ENCODE results near the gene MC5R.

MC5R gene

DNA sequence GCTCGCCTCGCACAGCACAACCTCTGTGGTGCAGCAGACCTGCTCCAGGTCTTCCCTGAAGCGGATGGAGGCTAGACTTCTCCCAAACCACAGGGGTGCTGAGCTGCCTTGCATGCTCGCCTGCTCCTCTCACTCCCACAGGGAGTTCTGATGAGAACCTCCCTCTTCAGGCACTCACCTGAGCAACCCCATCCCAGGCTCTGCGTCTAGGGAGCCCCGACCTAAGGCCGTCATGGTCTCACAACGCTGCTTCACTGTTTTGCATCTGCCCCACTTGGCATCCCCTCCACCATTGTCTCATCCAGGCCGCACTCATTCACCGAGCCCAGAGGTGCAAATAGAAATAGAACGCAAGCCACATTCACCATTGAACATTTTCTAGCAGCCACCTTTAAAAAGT lies 24.6 kb upstream of the MC5R start:
- DNase-seq (ENCODE audit: extremely low read depth, low read depth) = no peak
- TF ChIP-seq, protein P1, sequence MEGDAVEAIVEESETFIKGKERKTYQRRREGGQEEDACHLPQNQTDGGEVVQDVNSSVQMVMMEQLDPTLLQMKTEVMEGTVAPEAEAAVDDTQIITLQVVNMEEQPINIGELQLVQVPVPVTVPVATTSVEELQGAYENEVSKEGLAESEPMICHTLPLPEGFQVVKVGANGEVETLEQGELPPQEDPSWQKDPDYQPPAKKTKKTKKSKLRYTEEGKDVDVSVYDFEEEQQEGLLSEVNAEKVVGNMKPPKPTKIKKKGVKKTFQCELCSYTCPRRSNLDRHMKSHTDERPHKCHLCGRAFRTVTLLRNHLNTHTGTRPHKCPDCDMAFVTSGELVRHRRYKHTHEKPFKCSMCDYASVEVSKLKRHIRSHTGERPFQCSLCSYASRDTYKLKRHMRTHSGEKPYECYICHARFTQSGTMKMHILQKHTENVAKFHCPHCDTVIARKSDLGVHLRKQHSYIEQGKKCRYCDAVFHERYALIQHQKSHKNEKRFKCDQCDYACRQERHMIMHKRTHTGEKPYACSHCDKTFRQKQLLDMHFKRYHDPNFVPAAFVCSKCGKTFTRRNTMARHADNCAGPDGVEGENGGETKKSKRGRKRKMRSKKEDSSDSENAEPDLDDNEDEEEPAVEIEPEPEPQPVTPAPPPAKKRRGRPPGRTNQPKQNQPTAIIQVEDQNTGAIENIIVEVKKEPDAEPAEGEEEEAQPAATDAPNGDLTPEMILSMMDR (IDR thresholded peaks at IDR 0.05; ENCODE audit: low read depth, low read length, missing control alignments) = no peak
- no peak overlapping the region for H3K4me3 ChIP-seq (replicated peaks; ENCODE audit: low read depth, low read length)

DNA sequence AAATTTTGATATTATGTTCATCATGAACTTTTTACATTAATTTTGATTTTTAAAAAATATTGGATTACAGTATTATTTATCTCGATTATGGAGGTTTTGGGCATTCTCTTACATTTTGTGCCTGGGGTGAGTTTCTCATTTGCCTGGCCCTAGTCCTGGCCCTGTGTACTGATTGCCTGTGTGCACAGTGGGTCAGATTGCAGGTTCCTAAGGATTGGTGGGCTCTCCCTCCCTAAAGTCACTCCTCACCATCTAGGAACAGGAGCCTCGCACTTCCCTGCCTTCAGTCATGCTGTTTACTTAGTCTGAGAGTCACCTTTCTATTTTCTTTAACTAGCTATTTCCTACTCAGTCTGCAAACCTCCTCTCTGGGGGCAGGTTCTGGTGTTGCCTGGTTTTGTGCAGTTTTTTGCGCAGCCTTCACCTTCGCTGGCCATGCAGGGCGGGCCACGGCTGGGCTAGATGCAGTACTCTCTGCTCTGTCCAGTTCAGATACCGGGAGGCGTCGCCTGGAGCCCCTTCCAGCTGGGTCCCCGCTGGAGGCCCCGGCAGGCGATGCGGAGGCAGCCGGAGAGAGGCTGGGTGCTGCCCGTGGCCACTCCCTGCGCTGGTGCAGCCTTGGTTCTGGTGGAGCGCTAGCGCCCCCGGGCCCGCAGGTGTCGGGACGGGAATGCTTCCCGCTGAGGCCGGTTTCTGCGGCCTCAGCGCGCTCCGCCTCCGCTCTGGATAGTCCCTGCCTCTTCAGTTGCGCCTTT lies 23.3 kb upstream of the MC5R start:
- DNase-seq (ENCODE audit: extremely low read depth, low read depth) = no peak
- TF ChIP-seq, protein P1 (IDR thresholded peaks at IDR 0.05; ENCODE audit: low read depth, low read length, missing control alignments) = peak; percentile 45
- no peak overlapping the region for H3K4me3 ChIP-seq (replicated peaks; ENCODE audit: low read depth, low read length)

DNA sequence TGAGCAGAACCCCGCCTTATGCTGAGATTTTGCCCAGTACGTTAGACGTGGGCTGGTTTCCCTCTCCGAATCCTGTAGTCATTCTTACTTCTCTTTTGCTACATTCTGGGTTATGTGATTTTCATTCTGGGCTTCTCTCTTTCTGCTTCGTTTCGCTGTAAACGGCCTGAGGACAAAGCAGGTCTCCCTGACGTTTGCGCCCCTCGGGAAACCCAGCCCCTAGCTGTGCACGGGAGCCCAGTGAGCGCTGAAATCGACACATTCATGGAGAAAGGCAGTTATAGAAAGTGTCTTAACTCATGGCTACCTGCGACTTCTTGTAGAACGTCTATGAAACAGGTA lies 22.7 kb upstream of the MC5R start:
- H3K4me3 ChIP-seq (replicated peaks; ENCODE audit: low read depth, low read length) = no peak overlapping the region
- TF ChIP-seq, protein P1 (IDR thresholded peaks at IDR 0.05; ENCODE audit: low read depth, low read length, missing control alignments) = no peak
- DNase-seq (ENCODE audit: extremely low read depth, low read depth) = no peak

DNA sequence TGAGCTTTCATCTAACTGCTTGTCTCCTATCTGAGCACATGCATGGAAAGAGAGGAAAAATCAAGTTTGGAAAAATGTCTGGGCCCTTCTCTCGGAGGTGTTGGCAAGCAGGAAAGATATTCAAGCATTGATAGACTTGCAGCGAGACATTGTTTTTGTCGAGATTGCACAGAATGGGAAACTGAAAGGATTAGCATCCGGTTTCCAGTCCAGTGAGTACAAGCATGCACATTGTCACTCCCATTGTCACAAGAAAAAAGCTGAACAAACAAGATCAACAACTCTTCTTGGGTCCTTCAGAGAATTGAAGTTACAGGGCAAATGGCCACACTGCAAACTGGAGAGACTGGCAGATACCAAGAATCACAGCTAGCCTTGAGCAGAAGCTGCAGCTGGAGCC lies 19.6 kb upstream of the MC5R start:
- no peak for DNase-seq (ENCODE audit: extremely low read depth, low read depth)
- TF ChIP-seq, protein P1 (IDR thresholded peaks at IDR 0.05; ENCODE audit: low read depth, low read length, missing control alignments) = no peak
- no peak overlapping the region for H3K4me3 ChIP-seq (replicated peaks; ENCODE audit: low read depth, low read length)

DNA sequence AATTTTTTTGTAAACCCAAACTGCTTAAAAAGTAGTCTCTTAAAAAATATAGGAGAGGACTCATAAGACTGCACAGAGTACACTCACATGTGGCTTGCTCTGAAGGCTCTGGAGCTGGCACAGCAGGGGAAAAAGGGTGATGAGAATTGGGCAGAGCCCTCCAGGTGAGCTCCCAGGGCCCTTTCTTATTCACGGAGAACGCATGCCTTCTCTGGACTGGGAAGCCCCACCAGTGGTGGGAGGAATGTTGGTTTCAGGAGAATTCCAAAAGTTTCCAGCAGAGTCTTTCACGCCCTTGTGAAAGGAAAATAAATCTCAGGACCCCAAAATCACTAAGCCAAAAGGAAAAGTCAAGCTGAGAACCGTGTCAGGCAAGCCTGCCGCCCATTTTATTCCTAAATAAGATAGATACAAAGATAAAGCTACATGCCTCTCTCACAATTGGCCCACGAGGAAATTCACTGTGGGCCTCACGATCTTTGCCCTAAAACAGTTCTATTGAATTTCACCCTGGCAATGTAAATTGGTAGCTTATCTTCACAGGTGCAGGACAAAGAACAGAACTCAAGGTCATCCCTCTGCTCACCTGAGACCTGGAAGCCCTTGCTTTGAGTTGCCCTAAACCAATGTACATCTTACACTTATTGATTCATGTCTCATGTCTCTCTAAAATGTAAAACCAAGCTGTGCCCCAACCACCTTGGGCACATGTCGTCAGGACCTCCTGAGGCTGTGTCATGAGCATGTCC lies 15.5 kb upstream of the MC5R start:
- DNase-seq (ENCODE audit: extremely low read depth, low read depth) = no peak
- TF ChIP-seq, protein P1 (IDR thresholded peaks at IDR 0.05; ENCODE audit: low read depth, low read length, missing control alignments) = no peak
- H3K4me3 ChIP-seq (replicated peaks; ENCODE audit: low read depth, low read length) = no peak overlapping the region

DNA sequence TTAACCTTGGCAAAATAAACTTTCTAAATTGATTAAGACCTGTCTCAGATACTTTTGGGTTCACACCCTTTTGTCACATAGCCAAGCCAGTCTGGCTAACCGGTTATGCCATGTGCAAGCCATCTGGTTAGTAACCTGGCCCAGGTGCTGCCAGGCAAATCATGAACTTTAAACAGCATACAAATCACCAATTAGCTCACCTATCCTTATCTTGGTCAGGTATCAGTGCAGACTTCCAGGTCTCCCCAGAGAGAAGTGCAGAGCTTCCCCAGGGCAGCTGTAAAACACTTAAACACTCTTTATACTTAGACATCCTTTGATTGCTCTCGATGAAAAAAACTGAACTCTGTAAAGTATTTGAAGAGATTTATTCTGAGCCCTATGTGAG lies 14.9 kb upstream of the MC5R start:
- DNase-seq (ENCODE audit: extremely low read depth, low read depth) = no peak
- no peak overlapping the region for H3K4me3 ChIP-seq (replicated peaks; ENCODE audit: low read depth, low read length)
- TF ChIP-seq, protein P1 (IDR thresholded peaks at IDR 0.05; ENCODE audit: low read depth, low read length, missing control alignments) = no peak

Measured in HFF-Myc (cell line).